Fibroblast of peridontal ligament (primary cell): ENCODE data around the gene BLOC1S4.
"Not testable (repeated sequence)": the region's sequence is repeated elsewhere in the genome, so short reads cannot be mapped to it uniquely, and the experiment has no call there.

Experiments
- DNase-seq: peaks from one replicate; pipeline ENCODE4 v3.0.0-alpha.2; 2010; ENCODE audit errors: extremely low read depth

BLOC1S4 gene

GRCh38 chr4:6716018-6716911, at the start of gene BLOC1S4:
Gene BLOC1S4, plus strand, starts transcription at chr4:6716174. Its CDS starts 36 bp downstream, at chr4:6716210.
- peak; percentile 88 for DNase-seq

- DNase-seq, result peak; percentile 88
These were observed 47.6 kb upstream of the BLOC1S4 start for GRCh38 chr4:6668391-6668790.

- no peak for DNase-seq
These were observed 44.3 kb upstream of the BLOC1S4 start for GRCh38 chr4:6671648-6672047.

- DNase-seq, result no peak
These were observed 43.8 kb upstream of the BLOC1S4 start for GRCh38 chr4:6672131-6672530.

- DNase-seq, result not testable (repeated sequence)
These were observed 43.3 kb upstream of the BLOC1S4 start for GRCh38 chr4:6672541-6673190.

- not testable (repeated sequence) for DNase-seq
These were observed 42.7 kb upstream of the BLOC1S4 start for GRCh38 chr4:6673191-6673659.

GRCh38 chr4:6673660-6674499, 42.1 kb upstream of the BLOC1S4 start:
- peak; percentile 90 for DNase-seq

GRCh38 chr4:6674500-6675149, 41.3 kb upstream of the BLOC1S4 start:
- DNase-seq, result peak; percentile 26

- no peak for DNase-seq
These were observed 39.0 kb upstream of the BLOC1S4 start for GRCh38 chr4:6676722-6677558.

GRCh38 chr4:6680372-6681034, 35.5 kb upstream of the BLOC1S4 start:
- no peak for DNase-seq

GRCh38 chr4:6681191-6681590, 34.8 kb upstream of the BLOC1S4 start:
- DNase-seq, result no peak

GRCh38 chr4:6682862-6683590, 32.9 kb upstream of the BLOC1S4 start:
- DNase-seq, result no peak

GRCh38 chr4:6684656-6685055, 31.3 kb upstream of the BLOC1S4 start:
- no peak for DNase-seq

- no peak for DNase-seq
These were observed 29.7 kb upstream of the BLOC1S4 start for GRCh38 chr4:6686104-6686787.

GRCh38 chr4:6687947-6688878, 27.8 kb upstream of the BLOC1S4 start:
- no peak for DNase-seq

- peak; percentile 92 for DNase-seq
These were observed 27.0 kb upstream of the BLOC1S4 start for GRCh38 chr4:6688879-6689505.

- DNase-seq, result no peak
These were observed 26.4 kb upstream of the BLOC1S4 start for GRCh38 chr4:6689506-6689960.
